HG03066 (cell line): ENCODE measurements around the gene ADCY10.
"Not testable (repeated sequence)": the region's sequence is repeated elsewhere in the genome, so short reads cannot be mapped to it uniquely, and the experiment has no call there.

Experiments
- ATAC-seq: cut with Tn5 transposase; IDR thresholded peaks from one replicate; pipeline ENCODE4 v1.9.1; 2021; ENCODE audit warnings: low read depth; ENCODE audit not compliant: unreplicated experiment

Gene ADCY10

GRCh38 chr1:167890400-167890799, 23.5 kb downstream of the ADCY10 start:
- no peak for ATAC-seq

DNA sequence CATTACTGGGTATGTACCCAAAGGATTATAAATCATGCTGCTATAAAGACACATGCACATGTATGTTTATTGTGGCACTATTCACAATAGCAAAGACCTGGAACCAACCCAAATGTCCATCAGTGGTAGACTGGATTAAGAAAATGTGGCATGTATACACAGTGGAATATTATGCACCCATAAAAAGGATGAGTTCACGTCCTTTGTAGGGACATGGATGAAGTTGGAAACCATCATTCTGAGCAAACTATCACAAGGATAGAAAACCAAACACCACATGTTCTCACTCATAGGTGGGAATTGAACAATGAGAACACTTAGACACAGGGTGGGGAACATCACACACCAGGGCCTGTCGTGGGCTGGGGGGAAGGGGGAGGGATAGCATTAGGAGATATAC, 26.7 kb downstream of the ADCY10 start:
- ATAC-seq: not testable (repeated sequence)

DNA sequence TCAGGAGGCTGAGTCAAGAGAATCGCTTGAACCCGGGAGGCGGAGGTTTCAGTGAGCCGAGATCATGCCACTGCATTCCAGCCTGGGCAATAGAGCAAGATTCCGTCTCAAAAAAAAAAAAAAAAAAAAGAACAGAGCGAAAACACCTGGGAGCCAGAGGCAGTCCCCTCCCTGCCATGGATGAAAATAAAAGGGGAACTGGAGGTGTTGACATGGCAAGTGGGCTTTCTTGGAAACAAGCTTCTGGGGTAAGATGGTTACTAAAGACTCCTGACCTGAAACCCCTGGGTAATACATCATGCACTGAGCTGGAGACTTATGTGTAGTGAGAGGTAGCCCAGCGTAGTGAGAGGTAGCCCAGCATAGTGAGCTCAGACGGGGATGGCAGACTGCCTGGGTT, 31.6 kb downstream of the ADCY10 start:
- ATAC-seq: no peak

GRCh38 chr1:167881786-167882185, 32.1 kb downstream of the ADCY10 start:
- no peak for ATAC-seq

DNA sequence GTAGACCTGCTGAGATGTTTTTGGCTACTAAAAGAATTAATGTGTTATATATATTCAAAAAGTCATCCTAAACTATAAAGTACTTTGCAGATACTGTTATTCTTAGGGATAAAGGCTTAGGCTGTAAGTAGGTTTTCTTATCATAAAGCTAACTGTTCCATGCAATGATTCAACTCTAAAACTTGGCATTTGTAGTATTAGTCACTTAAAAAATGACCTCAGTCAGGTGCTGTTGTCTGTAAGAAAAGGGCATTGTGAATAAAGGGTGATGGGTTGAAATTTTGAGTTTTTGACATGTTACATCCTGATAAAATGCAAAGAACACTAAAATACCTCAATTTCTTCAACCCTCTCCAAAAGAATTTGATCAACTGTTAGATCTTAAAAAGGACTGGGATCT, 32.9 kb downstream of the ADCY10 start:
- no peak for ATAC-seq

- no peak for ATAC-seq
Observed at GRCh38 chr1:167880580-167881021, 33.3 kb downstream of the ADCY10 start.

DNA sequence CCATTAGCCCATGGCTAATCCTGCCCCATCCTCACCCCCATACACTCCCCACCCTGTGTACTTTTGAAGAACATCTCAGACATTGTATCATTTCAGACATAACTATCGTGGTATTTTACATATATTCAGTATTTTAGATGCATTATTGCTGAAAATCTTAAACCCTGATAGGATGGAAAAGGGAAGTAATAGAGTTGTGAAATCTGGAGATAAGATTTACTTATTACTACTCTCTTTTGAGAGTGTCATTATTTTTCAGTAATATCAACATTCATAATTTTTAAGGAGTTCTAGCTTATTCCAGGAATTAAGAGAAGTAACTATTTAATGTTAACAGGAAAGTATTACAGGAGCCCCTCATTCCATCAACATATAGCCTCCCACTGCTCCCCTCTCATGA, 34.4 kb downstream of the ADCY10 start:
- no peak for ATAC-seq

DNA sequence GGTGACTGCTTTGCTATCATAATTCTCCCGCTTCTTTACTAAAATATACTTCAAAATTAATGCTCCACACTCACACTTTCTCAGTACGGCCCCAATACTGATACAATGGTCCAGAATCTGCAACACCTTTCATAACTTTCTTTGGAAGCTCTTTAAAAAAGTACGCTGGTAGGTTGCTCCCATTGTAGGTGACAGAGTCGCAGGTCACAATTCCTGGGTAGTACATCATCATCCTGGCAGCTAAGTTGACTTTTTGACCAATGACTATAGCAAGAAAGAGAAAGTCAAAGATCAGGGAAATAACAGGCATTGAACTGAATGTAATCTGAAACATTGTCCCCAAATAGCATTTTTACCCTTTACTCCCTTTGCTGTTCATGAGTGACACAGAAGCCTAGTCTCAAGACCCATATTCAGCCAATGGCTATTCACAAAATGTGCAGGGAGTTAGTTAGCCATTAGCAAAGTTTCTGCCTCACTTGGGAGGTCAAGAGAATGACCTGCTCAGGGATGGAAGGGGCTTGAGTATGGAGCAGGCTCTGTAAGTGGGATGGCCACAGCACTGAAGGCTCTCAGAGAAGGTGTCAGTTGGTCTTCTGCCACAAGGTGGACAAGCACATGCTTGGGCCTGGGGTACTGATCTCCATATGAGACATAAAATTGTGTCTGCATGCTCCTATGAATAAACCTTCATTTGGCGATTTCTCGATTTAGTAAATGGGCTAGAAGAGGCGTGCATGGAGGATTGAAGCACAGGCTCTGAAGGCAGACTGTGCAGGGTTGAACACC, 35.4 kb downstream of the ADCY10 start:
- ATAC-seq: no peak

- ATAC-seq: no peak
Observed at GRCh38 chr1:167876597-167877175, 37.2 kb downstream of the ADCY10 start.

DNA sequence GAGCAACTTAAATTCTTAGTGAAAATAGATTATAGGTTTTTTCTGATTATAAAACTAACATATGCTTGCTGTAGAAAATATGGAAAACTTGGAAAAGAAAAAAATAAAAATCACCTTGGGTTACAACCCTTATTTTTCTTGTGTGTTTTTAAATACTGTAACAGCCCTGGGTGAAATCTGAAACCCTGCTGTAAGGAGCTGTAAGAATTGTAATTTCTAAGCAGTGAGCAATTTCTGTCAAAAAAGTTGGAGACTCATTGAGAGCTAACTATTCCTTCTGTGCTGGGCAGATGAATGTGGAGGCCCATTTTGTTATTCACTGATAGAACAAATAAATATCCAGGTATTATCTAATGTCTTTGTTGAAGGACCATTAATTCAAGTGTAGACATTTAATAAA, 42.6 kb downstream of the ADCY10 start:
- no peak for ATAC-seq

GRCh38 chr1:167869157-167870001, 44.6 kb downstream of the ADCY10 start:
- not testable (repeated sequence) for ATAC-seq

GRCh38 chr1:167866739-167867414, 47.1 kb downstream of the ADCY10 start:
- ATAC-seq: not testable (repeated sequence)

GRCh38 chr1:167866326-167866725, 47.6 kb downstream of the ADCY10 start:
- not testable (repeated sequence) for ATAC-seq

GRCh38 chr1:167865804-167866308, 48.1 kb downstream of the ADCY10 start:
- ATAC-seq: not testable (repeated sequence)

DNA sequence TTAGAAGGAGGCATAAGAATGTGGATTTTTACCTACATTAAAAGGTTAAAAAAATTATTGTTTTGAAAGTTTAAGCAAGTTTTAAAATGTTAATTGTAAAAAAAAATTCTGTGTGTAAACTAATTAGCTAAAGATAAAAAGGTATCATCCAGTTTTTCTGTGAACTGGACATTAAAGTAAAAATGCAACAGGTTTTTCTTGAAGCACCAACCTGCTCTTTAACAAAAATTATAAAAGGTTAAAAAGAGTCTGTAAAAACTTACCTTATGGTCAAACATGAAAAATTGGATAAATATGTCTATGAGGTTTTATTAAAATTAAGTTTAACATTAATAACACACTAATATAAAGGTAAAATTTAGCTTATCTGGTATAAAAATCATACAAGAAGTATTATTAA, 48.7 kb downstream of the ADCY10 start:
- not testable (repeated sequence) for ATAC-seq

- no peak for ATAC-seq
Observed at GRCh38 chr1:167864392-167865032, 49.4 kb downstream of the ADCY10 start.

DNA sequence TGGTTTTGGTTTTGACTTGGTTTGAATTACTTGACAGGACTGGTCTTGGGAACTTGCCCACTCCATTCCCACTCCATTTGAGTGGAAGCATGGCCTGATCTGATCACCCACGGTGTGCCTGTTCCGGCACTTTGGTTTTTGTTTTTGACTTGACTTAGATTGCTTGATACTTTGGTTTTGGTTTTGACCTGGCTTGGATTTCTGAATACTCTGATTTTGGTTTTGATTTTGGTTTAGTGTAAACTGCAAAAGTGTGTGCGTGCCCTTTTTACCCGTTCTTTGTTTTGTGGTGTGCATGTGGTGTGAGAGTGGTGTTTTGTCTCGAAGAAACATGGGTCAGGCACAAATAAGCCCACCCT, 50.0 kb downstream of the ADCY10 start:
- no peak for ATAC-seq

DNA sequence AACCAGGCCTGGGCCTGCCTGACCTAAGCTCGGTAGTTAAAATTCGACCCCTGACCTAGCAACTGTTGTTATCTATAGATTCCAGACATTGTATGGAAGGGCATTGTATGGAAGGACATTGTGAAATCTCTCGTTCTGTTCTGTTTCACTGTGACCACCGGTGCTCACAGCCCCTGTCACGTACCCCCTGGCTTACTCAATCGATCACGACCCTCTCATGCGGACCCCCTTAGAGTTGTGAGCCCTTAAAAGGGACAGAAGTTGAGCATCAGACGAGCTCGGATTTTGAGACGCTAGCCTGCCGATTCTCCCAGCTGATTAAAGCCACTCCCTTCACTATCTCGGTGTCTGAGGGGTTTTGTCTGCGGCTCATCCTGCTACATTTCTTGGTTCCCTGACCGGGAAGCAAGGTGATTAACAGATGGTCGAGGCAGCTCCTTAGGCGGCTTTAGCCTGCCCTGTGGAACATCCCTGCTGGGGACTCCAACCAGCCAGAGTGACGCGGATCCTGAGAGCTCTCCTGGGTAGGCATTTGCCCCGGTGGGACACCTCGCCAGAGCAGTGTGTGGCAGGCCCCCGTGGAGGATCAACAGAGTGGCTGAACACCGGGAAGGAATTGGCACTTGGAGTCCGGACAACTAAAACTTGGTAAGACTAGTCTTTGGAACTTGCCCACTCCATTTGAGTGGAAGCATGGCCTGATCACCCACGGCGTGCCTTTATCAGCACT, 50.6 kb downstream of the ADCY10 start:
- not testable (repeated sequence) for ATAC-seq

- ATAC-seq: no peak
Observed at GRCh38 chr1:167862432-167863076, 51.4 kb downstream of the ADCY10 start.
